AG09319 (cell line): ENCODE measurements around the gene MYO1D.

Source experiments
- DNase-seq: peaks from one replicate; pipeline ENCODE4 v3.0.0-alpha.2; 2010; ENCODE audit warnings: low read depth; ENCODE audit errors: extremely low read depth
- CTCF ChIP-seq: IDR thresholded peaks from 2 replicates; pipeline ENCODE4 v1.5.1; 2011; ENCODE audit warnings: low read depth, mild to moderate bottlenecking, inconsistent platforms, low read length, moderate library complexity

The MYO1D gene

GRCh38 chr17:32732296-32732642 is 144.7 kb downstream of the MYO1D start:
- DNase-seq = no peak
- TF ChIP-seq CTCF = no peak

- no peak for DNase-seq
- TF ChIP-seq CTCF = no peak
Observed at GRCh38 chr17:32731556-32732295, 145.2 kb downstream of the MYO1D start.

GRCh38 chr17:32727681-32728080 is 149.2 kb downstream of the MYO1D start:
- no peak for DNase-seq
- TF ChIP-seq CTCF = no peak

GRCh38 chr17:32725697-32726096 is 151.2 kb downstream of the MYO1D start:
- no peak for TF ChIP-seq CTCF
- DNase-seq = no peak

- TF ChIP-seq CTCF = no peak
- no peak for DNase-seq
Observed at GRCh38 chr17:32723310-32723955, 153.5 kb downstream of the MYO1D start.

GRCh38 chr17:32722733-32723132 is 154.2 kb downstream of the MYO1D start:
- DNase-seq = no peak
- no peak for TF ChIP-seq CTCF

- no peak for DNase-seq
- no peak for TF ChIP-seq CTCF
Observed at GRCh38 chr17:32720671-32721070, 156.3 kb downstream of the MYO1D start.
